Hematopoietic multipotent progenitor cell (in vitro differentiated cells): ENCODE measurements around the gene CACNA2D3. TPM values are rescaled to one million over a fixed set of nuclear protein-coding genes. Genes with fewer than 3 reads are reported as not detected.

ENCODE experiments used
- DNase-seq, 3 donors: peaks; one replicate each; pipeline ENCODE4 v3.0.0-alpha.2; 2011 to 2015; ENCODE audit warnings: low read depth in 2 of 3, low spot score in 2 of 3
- total RNA-seq: library from RNA; depleted of rRNA; stranded (reverse); fragments of >200 nt; gene quantifications from one replicate; pipeline ENCODE4 v1.2.3, GENCODE V29; 2012

The CACNA2D3 gene
- total RNA-seq, 1 donor, result under 0.01 TPM

DNA sequence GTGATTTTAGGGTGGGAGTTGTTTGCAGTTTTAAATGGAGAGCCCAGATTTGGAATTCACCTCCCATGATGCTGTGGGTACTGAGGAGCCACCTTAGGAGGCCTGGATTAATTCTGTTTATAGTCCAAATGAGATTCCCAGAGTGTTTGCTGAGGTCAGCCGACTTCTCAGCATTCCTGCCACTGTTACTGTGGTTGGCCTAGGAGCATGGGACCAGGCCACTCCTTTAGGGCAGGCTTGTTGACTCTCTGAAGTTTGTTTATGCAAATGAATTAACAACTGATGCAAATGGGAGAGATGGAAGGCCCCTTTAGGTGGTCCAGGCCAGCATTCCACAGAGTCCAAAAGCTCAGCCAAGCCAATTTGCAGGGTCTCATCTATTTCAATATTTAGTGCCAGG, 46.1 kb downstream of the CACNA2D3 start:
- no peak for DNase-seq

GRCh38 chr3:54169524-54169923, 47.2 kb downstream of the CACNA2D3 start:
- DNase-seq, result no peak

DNA sequence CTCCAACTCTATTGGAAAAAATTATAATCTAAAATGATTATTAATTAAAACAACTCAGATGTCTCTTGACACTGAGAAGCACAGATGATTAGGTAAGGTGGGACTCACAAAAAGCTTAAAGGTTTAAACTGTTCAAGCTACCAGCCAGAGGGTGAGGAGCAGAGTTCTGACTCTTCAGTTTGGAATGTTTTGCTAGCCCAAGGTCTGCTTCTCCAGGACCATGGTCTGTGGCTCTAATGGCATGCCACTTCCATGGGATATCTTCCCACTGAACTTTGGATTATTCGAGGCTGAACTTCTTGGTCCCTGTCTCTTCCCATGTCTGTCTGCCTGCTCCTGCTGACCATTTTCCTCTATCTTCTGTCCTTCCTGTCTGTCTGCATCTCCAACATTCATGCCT, 49.2 kb downstream of the CACNA2D3 start:
- DNase-seq, result no peak

DNA sequence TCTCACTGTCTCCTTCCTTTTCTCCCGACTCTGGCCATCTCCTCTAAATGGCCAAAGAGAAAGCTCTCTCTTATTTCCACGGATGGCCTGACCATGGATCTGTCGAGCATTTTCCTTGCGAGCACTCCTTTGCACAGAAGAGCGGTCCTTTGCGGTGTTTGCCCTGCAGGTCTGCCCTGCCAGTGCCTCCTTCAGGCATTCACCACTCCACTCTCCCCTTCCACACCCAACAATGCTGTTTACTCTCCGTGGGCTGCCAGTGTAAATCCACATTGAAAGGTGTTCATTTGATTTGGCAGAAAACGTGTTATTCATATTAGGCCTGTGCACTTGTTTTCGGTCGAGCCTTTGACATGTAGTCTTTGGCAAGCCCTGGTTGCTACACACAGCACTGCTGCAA, 49.6 kb downstream of the CACNA2D3 start:
- no peak for DNase-seq

- no peak for DNase-seq
These were observed 51.0 kb downstream of the CACNA2D3 start for GRCh38 chr3:54173371-54173770.

GRCh38 chr3:54176106-54176505, 53.8 kb downstream of the CACNA2D3 start:
- no peak for DNase-seq

GRCh38 chr3:54177816-54178215, 55.5 kb downstream of the CACNA2D3 start:
- no peak for DNase-seq

DNA sequence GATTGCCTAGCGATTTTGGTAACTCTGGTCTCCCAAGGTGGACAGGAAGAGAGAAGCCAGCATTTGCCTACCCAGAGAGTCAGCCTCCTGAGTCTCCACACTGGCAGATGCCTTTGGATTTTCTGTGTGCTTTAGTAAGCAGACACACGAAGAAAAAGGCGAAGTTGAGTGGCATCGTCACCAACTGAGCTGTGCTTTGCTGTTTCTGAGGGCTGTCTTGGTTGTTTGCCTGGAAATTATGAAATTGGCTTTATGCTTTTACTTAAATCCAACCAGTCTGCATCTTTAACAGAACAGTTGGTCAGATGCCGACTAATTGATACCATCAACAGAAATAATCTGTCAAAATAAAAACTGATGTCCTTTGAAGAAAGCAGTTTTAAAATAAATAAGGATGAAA, 56.0 kb downstream of the CACNA2D3 start:
- DNase-seq, result no peak

GRCh38 chr3:54180921-54181320, 58.6 kb downstream of the CACNA2D3 start:
- no peak for DNase-seq

DNA sequence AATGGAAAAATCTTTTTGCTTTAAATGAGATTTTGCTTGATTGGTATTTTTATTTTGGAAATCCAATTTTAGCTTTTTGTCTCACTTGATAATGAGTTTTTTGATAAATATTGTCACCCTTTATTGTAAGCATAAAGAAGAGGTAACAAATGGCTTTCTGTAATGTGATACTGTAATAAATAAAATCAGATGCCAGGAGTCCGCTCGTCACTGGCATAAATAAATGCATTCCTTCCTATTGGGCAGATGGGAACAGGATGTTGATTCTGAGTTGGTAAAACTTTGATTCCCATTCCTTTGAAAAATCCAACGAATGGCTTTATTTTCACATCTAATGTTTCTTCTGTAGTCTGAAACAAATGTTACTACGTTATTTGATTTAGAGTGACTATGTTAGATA, 59.9 kb downstream of the CACNA2D3 start:
- no peak for DNase-seq

DNA sequence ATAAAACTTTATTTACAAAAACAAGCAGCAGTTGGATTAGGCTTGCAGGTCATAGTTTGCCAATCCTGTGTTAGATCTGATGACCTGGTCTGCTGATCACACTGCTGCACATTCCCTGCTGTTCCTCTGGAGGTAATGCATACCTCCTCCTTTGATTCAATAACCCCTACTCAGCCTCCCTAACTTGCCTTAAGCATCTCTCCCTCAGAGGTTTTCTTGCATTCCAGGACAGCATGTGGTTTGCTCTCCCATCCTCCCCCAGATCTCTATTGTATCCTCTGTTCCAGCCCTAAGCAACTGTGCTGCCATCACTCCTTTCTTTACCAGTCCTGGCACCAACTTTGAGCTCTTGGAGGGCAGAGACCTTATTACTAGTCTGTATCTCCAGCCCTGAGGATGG, 63.4 kb downstream of the CACNA2D3 start:
- DNase-seq, result no peak

GRCh38 chr3:54188176-54188791, 65.9 kb downstream of the CACNA2D3 start:
- DNase-seq, result peak in 2 of 3 donors; percentile 50 to 72

DNA sequence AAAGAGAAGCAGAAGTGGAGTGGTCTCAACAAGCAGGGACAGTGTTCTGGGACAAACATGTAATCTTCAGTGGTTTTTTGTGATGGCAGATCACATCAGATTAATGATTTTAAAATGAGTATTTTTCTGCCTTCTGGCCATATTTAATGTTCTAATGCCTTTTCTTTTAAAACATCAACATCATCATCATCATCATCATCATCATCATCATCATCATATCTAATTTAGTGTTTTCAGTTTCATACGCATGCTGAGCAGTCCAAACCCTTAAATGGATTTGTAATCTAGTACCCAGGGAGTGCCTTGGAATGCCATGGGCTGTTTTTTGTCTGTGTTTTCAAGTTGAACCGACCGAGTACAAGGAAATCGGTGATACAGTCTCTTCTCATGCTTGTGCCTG, 68.9 kb downstream of the CACNA2D3 start:
- DNase-seq, result no peak

DNA sequence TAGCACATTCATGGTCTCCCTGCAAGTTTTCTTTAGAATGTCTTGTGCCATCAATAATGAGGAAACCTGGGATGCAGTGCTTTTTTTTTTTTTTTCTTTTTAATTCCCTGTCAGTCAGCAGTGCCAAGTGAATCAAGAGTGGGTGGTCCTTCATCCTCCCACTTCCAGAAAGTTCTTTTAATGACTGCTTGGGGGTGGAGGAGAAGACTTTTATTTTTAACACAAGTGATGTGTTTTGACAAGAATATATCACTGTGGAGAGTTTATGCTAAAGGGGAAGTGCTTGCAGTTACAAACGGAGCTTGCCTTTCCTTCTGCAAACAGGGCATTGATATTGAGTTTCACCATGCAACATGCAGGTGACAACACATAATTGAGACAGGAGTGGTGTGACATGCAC, 69.7 kb downstream of the CACNA2D3 start:
- DNase-seq, result no peak

GRCh38 chr3:54193093-54193492, 70.7 kb downstream of the CACNA2D3 start:
- no peak for DNase-seq

DNA sequence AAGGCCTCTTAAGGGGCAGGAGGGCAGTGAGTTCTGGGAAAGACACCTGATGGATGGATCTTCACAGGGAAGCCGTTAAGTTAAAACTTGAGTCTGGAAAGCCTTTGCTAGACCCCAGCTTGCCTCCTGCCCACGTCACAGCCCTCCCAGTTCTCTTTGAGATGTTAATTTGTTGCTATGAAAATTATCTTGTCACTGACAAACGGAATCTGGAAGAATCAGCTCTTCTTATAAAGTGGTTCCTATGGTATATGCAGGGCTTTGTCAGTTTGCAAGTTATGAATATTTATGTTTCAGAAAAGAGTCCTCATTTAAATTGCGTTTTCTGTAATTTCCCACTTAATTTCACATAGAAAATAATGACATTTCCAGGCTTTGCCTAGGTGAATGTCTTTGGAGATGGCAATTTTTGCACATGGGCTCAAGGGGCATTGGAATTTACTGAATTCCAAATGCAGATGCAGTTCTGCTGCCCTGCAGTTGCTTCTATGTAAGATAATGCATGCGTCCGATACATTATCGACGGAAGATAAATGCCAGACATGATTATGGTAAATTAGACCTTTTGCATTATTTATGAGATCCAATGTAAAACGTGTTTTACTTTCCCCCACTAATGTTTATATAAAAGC, 74.1 kb downstream of the CACNA2D3 start:
- no peak for DNase-seq

DNA sequence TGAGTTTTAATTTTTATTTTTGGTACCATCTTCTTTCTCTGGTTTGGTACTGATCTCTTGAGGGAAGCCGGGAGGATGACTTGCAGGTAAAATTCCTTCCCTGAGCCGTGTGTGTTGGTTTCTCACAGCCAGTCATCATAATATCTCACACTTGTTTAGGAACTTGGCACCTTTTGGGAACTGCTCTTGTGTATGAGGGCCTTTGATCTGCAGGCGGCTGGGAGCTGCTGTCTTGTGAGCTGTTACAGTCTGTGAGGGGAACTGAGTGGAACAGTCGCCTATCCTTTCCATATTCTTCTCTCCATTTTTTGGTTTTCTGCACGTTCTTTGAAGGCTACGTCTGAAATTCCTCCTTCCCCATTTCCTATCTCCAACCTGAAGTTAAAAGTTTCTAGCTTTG, 75.2 kb downstream of the CACNA2D3 start:
- no peak for DNase-seq

GRCh38 chr3:54198556-54198955, 76.2 kb downstream of the CACNA2D3 start:
- no peak for DNase-seq

DNA sequence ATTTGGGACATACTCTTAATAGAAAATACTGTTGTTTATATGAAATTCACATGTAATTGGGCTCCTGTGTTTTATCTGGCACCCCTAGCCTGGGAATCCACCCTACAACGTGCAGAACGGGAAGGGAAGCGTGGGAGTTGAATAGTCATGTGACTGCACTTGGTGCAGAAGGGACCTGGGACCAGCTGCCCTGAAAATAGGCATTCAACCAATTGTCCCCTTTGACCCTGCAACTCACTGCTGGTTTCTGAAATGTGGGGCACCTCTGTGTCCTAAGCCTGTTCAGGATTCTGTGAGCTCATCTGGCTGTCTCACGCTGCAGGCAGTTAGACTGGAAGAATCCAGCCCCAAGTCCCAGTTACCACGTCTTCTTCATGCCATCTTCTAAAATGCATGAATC, 79.7 kb downstream of the CACNA2D3 start:
- no peak for DNase-seq

DNA sequence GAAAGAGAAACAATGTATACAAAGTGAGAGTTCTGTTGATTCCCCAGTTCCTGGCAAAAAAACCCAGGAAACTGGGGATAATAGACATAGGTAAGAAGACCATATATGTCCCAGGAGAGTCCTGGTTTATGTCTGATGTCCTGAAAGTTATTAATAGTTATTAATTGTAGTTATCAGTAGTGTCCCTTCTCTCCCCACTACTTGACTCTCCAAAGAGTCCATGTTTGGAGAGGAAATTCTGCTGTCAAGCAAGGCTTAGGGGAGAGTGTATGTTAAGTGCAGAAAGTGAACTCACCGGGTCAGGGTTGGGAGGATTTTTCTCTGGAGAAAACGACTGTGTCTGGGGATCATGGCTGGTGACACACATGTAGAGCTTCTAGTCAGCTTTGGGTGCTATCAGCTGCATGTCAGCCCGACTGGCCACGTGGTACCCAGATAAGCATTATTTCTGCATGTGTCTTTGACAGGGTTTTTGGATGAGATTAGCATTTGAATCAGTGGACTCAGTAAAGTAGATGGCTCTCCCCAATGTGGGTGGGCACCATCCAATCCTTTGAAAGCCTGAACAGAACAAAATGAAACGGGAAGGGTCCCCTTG, 80.4 kb downstream of the CACNA2D3 start:
- no peak for DNase-seq

GRCh38 chr3:54206874-54207273, 84.5 kb downstream of the CACNA2D3 start:
- no peak for DNase-seq

DNA sequence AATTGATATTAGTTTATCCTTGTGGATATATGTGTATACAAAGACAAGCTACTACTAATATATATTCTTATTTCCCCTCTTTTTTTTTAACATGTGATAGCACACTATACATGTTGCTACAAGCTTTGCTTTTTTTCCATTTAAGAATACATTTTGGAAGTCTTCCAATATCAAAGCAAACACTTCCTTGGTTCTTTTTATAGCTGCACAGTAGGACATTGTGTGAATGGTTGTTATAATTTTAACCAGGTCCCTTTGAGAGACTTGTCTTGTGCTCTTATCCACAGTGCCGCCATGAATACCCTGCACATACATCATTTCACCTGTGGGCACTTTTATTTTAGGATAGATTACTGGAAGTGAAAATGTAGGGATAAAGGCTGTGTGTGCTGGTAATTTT, 88.7 kb downstream of the CACNA2D3 start:
- DNase-seq, result no peak
